Esophagus muscularis mucosa (tissue), 3 donors: ENCODE results near the gene CLEC16A.

ENCODE experiments used
- EP300 ChIP-seq: sonication (generic); formaldehyde crosslinking; IDR thresholded peaks from one replicate; pipeline ENCODE4 v1.6.1; 2017; ENCODE audit warnings: antibody characterized with exemption
- POLR2A ChIP-seq: fragments of 450-650 bp; IDR thresholded peaks from one replicate; pipeline ENCODE4 v1.6.1; 2017; ENCODE audit warnings: antibody characterized with exemption, moderate library complexity, mild to moderate bottlenecking, low read depth
- POLR2AphosphoS5 ChIP-seq, 2 donors: sonication (generic); formaldehyde crosslinking; IDR thresholded peaks; one replicate each; pipeline ENCODE4 v1.6.1; 2017; ENCODE audit warnings: antibody characterized with exemption in 2 of 2

- no peak for TF ChIP-seq POLR2A
- no peak for TF ChIP-seq EP300
- no peak for TF ChIP-seq POLR2AphosphoS5 (IDR thresholded peaks at IDR 0.05)
Observed at GRCh38 chr16:11074131-11074530, 129.8 kb downstream of the CLEC16A start.
